Left lung (tissue), 10 donors: ENCODE data around the gene LMF2. TPM values are rescaled to one million over a fixed set of nuclear protein-coding genes. Genes with fewer than 3 reads are reported as not detected.

ENCODE experiments used
- ATAC-seq: fragments of 200-7000 bp; cut with Tn5 transposase; one replicate; pipeline ENCODE4 v1.9.1; 2020; ENCODE audit warnings: moderate library complexity
- DNase-seq, 4 donors: peaks; one replicate each; pipeline ENCODE4 v3.0.0-alpha.2; 2013 to 2020
- H3K27ac ChIP-seq, 2 donors: fragments of 200-600 bp; sonication (generic) in 1 of 2; one replicate each; pipeline versions ENCODE4 v1.5.0 to v1.8.0; 2020 to 2021
- H3K27me3 ChIP-seq, 2 donors: fragments of 200-600 bp; sonication (generic) in 1 of 2; one replicate each; pipeline versions ENCODE4 v1.5.0 to v1.8.0; 2020 to 2021
- H3K36me3 ChIP-seq, 2 donors: fragments of 200-600 bp; sonication (generic) in 1 of 2; one replicate each; pipeline versions ENCODE4 v1.5.0 to v1.8.0; 2020 to 2021
- H3K4me1 ChIP-seq, 2 donors: fragments of 200-600 bp; one replicate each; pipeline ENCODE4 v1.8.0; 2021
- H3K4me3 ChIP-seq, 2 donors: fragments of 200-600 bp; sonication (generic) in 1 of 2; one replicate each; pipeline versions ENCODE4 v1.5.0 to v1.8.0; 2020 to 2021; ENCODE audit warnings: mild to moderate bottlenecking in 1 of 2
- H3K9me3 ChIP-seq, 2 donors: fragments of 200-600 bp; sonication (generic) in 1 of 2; one replicate each; pipeline versions ENCODE4 v1.5.0 to v1.8.0; 2020 to 2021
- CTCF ChIP-seq, 2 donors: fragments of 200-600 bp; sonication (generic) in 1 of 2; IDR thresholded peaks; one replicate each; pipeline versions ENCODE4 v1.5.0 to v1.8.0; 2021; ENCODE audit warnings: antibody characterized with exemption in 2 of 2
- intact Hi-C, 2 donors: fragments of 100-400 bp; cut with DNase I; formaldehyde crosslinking; loops; one replicate each; pipeline versions ENCODE4 v1.11.2 to v1.14.2; 2022
- polyA plus RNA-seq, 6 donors: library from polyadenylated mRNA; unstranded; fragments of 120-200 nt; gene quantifications; one replicate each; pipeline ENCODE4 v1.2.1, GENCODE V29; 2013; ENCODE audit not compliant: insufficient read length in 6 of 6
- total RNA-seq, 2 donors: library from RNA; stranded (reverse); fragmentation: NEBNext Ultra II Directional; extraction: Animal tissue kit (Norgen Biotek cat#: 25700); gene quantifications; one replicate each; pipeline ENCODE4 v1.2.1, GENCODE V29; 2021
- donor health status: DM: no; HTN: yes; CAD: no.
- donor health status: DM: no; HTN: no; CAD: no.

Gene LMF2
- total and polyA plus RNA-seq, 8 donors = 32.9 to 76.4 (median 47.1) TPM

- intact Hi-C loops = no loop called here
- peaks cover 37 to 61% of the 10 kb centered on the region in 2 donors for H3K4me1 ChIP-seq
- no peak for ATAC-seq
Measured at GRCh38 chr22:50471962-50472361, 35.5 kb downstream of the LMF2 start.

DNA sequence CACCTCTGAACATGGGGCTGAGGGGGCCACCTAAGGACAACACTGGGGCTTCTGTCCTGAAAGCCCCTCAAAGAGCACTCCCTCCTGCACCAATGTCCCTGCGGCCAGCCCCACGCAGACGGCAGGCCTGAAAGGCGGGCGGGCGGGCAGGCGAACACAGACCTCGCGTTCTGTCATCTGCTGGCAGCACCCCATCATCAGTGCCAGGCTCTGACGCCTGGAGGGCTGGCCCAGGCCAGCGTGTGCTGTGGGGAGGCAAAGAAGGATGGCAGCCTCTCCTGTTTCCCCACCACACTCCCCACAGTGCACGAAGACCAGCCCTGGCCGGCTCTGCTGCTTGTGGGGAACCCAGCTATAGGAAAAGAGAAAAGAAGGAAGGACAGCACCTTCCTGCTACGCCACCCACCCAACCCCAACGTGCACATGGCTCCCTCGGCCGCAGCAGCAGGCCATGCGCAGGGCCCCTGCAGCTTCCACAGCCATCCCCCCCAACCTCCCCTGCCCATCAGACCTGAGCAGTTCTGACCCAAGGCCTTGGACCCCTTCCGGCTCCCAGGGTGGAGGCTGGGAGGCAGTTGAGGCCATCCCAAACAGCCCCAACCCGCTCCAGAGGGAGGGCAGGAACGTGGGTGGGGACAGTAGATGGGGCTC is 36.2 kb downstream of the LMF2 start:
- TF ChIP-seq CTCF (IDR thresholded peaks at IDR 0.05) = no peak
- ATAC-seq (no peak), DNase-seq (peak in 1 of 4 donors; percentile 63)
- Histone ChIP-seq H3K4me3 (no peak overlapping the region), H3K9me3 (no peaks in the 10 kb centered on the region), H3K36me3 (peaks cover 0 to 20% of the 10 kb centered on the region in 2 donors), H3K4me1 (peaks cover 37 to 61% of the 10 kb centered on the region in 2 donors), H3K27me3 (no peaks in the 10 kb centered on the region), H3K27ac (peak overlapping the region in 1 of 2 donors; percentile 3)
- intact Hi-C loops = no loop called here

More at GRCh38 chr22:50471962-50472361, 35.5 kb downstream of the LMF2 start:
- Histone ChIP-seq H3K9me3 (no peaks in the 10 kb centered on the region), H3K27ac (no peak overlapping the region), H3K36me3 (peaks cover 0 to 13% of the 10 kb centered on the region in 2 donors), H3K4me3 (no peak overlapping the region), H3K27me3 (no peaks in the 10 kb centered on the region)
- no peak for TF ChIP-seq CTCF (IDR thresholded peaks at IDR 0.05)
- no peak for DNase-seq

DNA sequence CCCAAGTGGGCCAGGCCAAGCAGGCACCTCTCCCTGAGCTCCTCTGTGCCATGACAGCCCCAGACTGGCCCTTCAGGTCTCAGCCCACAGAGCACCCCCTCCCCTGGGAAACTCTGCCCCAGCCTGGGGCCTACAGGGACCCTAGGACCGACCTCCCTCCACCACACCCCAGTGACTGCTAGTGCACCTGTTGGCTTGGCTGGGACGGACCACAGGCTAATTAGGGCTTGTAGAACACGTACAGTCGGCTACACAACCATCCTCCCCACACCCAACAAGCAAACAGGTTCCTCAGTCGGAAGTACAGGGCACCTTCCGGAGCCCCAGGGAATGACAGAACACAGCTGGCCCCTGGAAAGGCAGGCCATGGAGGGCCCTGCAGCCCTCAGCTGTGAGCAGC is 37.0 kb downstream of the LMF2 start:
- intact Hi-C loops = no loop called here
- H3K4me3 ChIP-seq = no peak overlapping the region
- no peaks in the 10 kb centered on the region for H3K9me3 ChIP-seq
- peaks cover 36 to 57% of the 10 kb centered on the region in 2 donors for H3K4me1 ChIP-seq
- TF ChIP-seq CTCF (IDR thresholded peaks at IDR 0.05) = no peak
- H3K27me3 ChIP-seq = no peaks in the 10 kb centered on the region
- ATAC-seq (no peak), DNase-seq (no peak)
- peaks cover 0 to 28% of the 10 kb centered on the region in 2 donors for H3K36me3 ChIP-seq
- H3K27ac ChIP-seq = peak overlapping the region in 1 of 2 donors; percentile 3

DNA sequence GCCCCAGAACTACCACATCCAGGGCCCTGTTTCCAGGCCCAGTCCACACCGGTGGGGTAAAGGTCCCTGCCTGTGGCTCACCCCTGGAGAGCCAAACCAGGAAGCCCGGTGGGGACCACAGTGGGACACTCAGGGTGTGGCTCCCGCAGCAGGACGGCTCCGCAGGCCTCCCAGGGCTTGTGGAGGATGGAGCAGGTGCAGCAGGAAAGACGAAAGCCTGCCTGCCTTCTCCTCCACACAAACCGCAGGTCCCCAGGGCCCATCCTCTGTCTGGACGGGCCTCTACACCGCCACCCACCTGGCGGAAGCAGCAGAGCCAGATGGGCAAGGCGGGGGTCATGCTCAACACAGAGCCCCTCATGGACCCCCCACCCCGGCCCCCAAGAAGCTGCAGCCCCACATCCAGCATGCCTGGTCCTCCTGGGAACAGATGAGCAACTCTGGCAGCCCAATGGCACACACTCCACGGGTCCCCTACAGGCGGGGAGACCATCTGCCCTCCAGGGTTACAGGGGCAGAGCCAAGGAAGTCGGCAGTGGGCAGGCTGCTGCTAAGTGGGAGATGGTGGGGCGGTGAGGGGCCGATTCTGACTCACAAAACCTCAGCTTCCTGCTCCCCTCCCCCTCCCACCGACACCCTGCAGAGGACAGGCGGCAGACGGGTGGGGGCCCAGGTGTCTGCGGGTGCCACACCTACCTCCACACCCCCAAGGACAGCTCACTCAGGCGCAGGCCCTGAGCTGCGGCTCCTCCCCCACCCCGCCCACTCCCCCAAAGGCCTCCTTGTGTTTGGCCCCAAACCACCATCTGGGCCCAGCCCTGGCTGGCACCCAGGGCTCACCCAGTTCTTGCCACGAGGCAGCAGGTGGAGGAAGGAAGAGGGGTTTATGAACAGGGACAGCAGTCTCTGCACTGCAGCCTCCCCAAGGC is 37.9 kb downstream of the LMF2 start:
- Histone ChIP-seq H3K4me3 (peak overlapping the region in 1 of 2 donors; percentile 2), H3K9me3 (no peaks in the 10 kb centered on the region), H3K27me3 (no peaks in the 10 kb centered on the region), H3K27ac (peak overlapping the region in 1 of 2 donors; percentile 34), H3K4me1 (peaks cover 33 to 53% of the 10 kb centered on the region in 2 donors), H3K36me3 (peaks cover 0 to 37% of the 10 kb centered on the region in 2 donors)
- TF ChIP-seq CTCF (IDR thresholded peaks at IDR 0.05) = no peak
- DNase-seq (peak in 3 of 4 donors; percentile 44 to 87 (median 85)), ATAC-seq (peak; percentile 77)
- intact Hi-C loops = no loop called here

- no peak overlapping the region for H3K4me3 ChIP-seq
- intact Hi-C loops = no loop called here
- no peaks in the 10 kb centered on the region for H3K9me3 ChIP-seq
- no peak overlapping the region for H3K27ac ChIP-seq
- no peaks in the 10 kb centered on the region for H3K27me3 ChIP-seq
- TF ChIP-seq CTCF (IDR thresholded peaks at IDR 0.05) = no peak
- H3K36me3 ChIP-seq = peaks cover 0 to 47% of the 10 kb centered on the region in 2 donors
- ATAC-seq = no peak
- H3K4me1 ChIP-seq = peaks cover 28 to 46% of the 10 kb centered on the region in 2 donors
- DNase-seq = no peak
Measured at GRCh38 chr22:50468626-50469025, 38.9 kb downstream of the LMF2 start.
